Heart right ventricle (tissue), 16 donors: ENCODE measurements around the gene VN1R2. TPM values are rescaled to one million over a fixed set of nuclear protein-coding genes. Genes with fewer than 3 reads are reported as not detected.
"Not testable (repeated sequence)": the region's sequence is repeated elsewhere in the genome, so short reads cannot be mapped to it uniquely, and the experiment has no call there.

Experiments used
- ATAC-seq, 8 donors: fragments of 200-7000 bp; cut with Tn5 transposase; one replicate each; pipeline ENCODE4 v1.9.1; 2020; ENCODE audit warnings: mild to moderate bottlenecking in 8 of 8, moderate library complexity in 8 of 8, moderate number of reproducible peaks in 1 of 8
- DNase-seq, 2 donors: peaks; one replicate each; pipeline ENCODE4 v3.0.0-alpha.2; 2020
- H3K27ac ChIP-seq, 10 donors: fragments of 200-600 bp; sonication (generic) in 2 of 10; one replicate each; pipeline versions ENCODE4 v1.5.0 to v1.8.0; 2020 to 2022; ENCODE audit warnings: mild to moderate bottlenecking in 3 of 10
- H3K27me3 ChIP-seq, 7 donors: fragments of 200-600 bp; one replicate each; pipeline ENCODE4 v1.8.0; 2021 to 2022; ENCODE audit warnings: mild to moderate bottlenecking in 2 of 7
- H3K36me3 ChIP-seq, 9 donors: fragments of 200-600 bp; sonication (generic) in 1 of 9; one replicate each; pipeline versions ENCODE4 v1.5.0 to v1.8.0; 2020 to 2022; ENCODE audit warnings: mild to moderate bottlenecking in 2 of 9
- H3K4me1 ChIP-seq, 9 donors: fragments of 200-600 bp; sonication (generic) in 1 of 9; one replicate each; pipeline versions ENCODE4 v1.5.0 to v1.8.0; 2020 to 2022; ENCODE audit warnings: mild to moderate bottlenecking in 4 of 9
- H3K4me3 ChIP-seq, 10 donors: fragments of 200-600 bp; sonication (generic) in 2 of 10; one replicate each; pipeline versions ENCODE4 v1.5.0 to v1.8.0; 2020 to 2022; ENCODE audit warnings: mild to moderate bottlenecking in 7 of 10, moderate library complexity in 2 of 10
- H3K9me3 ChIP-seq, 11 donors: fragments of 200-600 bp in 10 of 11; sonication (generic) in 2 of 11; one replicate each; pipeline versions ENCODE4 v1.5.0 to v1.8.0; 2013 to 2022; ENCODE audit warnings: mild to moderate bottlenecking in 2 of 11, control low read depth in 1 of 11, moderate library complexity in 1 of 11
- CTCF ChIP-seq, 9 donors: fragments of 200-600 bp; sonication (generic) in 2 of 9; IDR thresholded peaks; one replicate each; pipeline versions ENCODE4 v1.5.0 to v1.8.0; 2021 to 2022; ENCODE audit warnings: antibody characterized with exemption in 9 of 9, mild to moderate bottlenecking in 5 of 9, moderate library complexity in 1 of 9
- WGBS, 2 donors: extraction: QIAGEN DNeasy Blood & Tissue Kit; methylation state at CpG; one replicate each; pipeline ENCODE4 v1.1.7; 2013; ENCODE audit warnings: inconsistent platforms in 1 of 2; 5-methylcytosine and 5-hydroxymethylcytosine counted together
- intact Hi-C, 10 donors: fragments of 100-400 bp; cut with DNase I; formaldehyde crosslinking; loops; one replicate each; pipeline versions ENCODE4 v1.11.1 to v1.14.2; 2022
- polyA plus RNA-seq, 2 donors: library from polyadenylated mRNA; stranded (reverse); fragments of 200-250 nt; gene quantifications; one replicate each; pipeline ENCODE4 v1.2.3, GENCODE V29; 2013
- total RNA-seq, 10 donors: library from RNA; stranded (reverse); fragmentation: NEBNext Ultra II Directional in 3 of 10; extraction: Animal tissue kit (Norgen Biotek cat#: 25700) in 3 of 10; gene quantifications; one replicate each; pipeline versions ENCODE4 v1.2.1 to v1.2.4, GENCODE V29; 2021 to 2023
- donor health status: Arrhythmogenic right ventricular cardiomyopathy.
- donor health status: ischemic (EF 13 %, LVEDD 7.1; RV severe dilation, severe dysfunction).
- donor health status: healthy with polysubstance abuse.
- donor health status: DM: no; HTN: yes; CAD: no.
- donor health status: DM: no; HTN: no; CAD: no.
- donor health status: ischemic (EF 25% LVEDD 6.9; RV normal size, moderate dysfunction).
- donor health status: ischemic (EF 25% LVEDD 5.7; RV mildly dilated, moderate dysfunction).
- donor health status: healthy.
- donor health status: DM: yes; HTN: yes; CAD: no.
- donor health status: Ischemic cardiomyopathy.
- donor health status: ischemic (EF 35%, LVEDD 5.7; RV mildly dilated, moderate dysfunction).
- donor health status: nonischemic (EF 11% LVEDD 7.7; RV severe dilation, severe dysfunction).
- donor health status: DM: yes; HTN: yes; CAD: no.
- donor health status: PGD.
- donor health status: ischemic (EF 29% LVEDD 5.4; RV normal size, mild dysfunction).
- donor health status: nonischemic (EF 23%, LVEDD 6.1; RV moderate dilation, normal function).

VN1R2 gene
- total and polyA plus RNA-seq, 12 donors, result not detected

DNA sequence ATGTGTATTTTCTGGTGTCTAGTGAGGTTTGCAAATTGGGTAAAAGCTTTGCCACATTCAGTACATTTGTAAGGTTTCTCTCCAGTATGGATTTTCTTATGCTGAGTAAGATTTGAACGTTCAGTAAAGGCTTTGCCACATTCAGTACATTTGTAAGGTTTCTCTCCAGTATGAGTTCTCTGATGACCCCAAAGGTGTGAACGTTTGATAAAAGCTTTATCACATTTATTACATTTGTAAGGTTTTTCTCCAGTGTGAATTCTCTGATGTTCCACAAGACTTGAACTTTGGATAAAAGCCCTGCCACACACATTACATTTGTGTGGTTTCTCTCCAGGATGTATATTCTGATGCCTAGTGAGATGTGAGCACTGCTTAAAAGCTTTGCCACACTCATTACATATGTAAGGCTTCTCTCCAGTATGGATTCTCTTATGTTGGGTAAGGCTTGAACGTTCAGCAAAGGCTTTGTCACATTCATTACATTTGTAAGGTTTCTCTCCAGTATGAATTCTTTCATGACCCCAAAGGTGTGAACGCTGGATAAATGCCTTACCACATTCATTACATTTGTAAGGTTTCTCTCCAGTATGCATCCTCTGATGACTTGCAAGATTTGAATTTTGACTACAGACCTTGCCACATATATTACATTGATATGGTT is 20.8 kb upstream of the VN1R2 start:
- intact Hi-C loops, result no loop called here
- Histone ChIP-seq H3K9me3 (peaks cover 6 to 100% (median 98%) of the 10 kb centered on the region in 11 donors), H3K4me3 (no peak overlapping the region), H3K36me3 (peaks cover 5 to 79% (median 57%) of the 10 kb centered on the region in 9 donors), H3K27me3 (no peaks in the 10 kb centered on the region), H3K27ac (no peak overlapping the region), H3K4me1 (no peaks in the 10 kb centered on the region)
- no peak for ATAC-seq
- WGBS, 2 donors, result 96 to 98% methylated on average over 4 of the region's 4 CpGs
- DNase-seq, result no peak
- TF ChIP-seq CTCF (IDR thresholded peaks at IDR 0.05), result no peak

DNA sequence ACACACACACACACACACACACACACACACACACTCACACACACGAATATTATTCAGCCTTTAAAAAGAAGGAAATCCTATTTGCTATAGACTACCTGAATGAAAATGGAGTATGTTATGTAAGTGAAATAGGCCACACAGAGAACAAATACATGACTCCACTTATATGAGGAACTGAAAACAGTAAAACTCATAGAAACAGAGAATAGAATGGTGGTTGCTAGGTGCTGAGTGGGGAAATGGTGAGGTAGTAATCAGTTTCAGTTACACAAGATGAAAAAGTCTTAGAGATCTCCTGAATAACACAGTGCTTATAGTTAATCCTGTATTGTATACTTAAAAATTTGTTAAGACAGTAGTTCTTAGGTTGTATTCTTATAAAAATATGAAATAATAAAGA is 11.6 kb upstream of the VN1R2 start:
- Histone ChIP-seq H3K36me3 (peaks cover 0 to 96% (median 72%) of the 10 kb centered on the region in 9 donors), H3K27ac (no peak overlapping the region), H3K27me3 (no peaks in the 10 kb centered on the region), H3K9me3 (peaks cover 4 to 99% (median 78%) of the 10 kb centered on the region in 11 donors), H3K4me3 (no peak overlapping the region), H3K4me1 (no peaks in the 10 kb centered on the region)
- ATAC-seq, result no peak
- TF ChIP-seq CTCF (IDR thresholded peaks at IDR 0.05), result no peak
- no peak for DNase-seq
- intact Hi-C loops, result no loop called here
- WGBS, 2 donors, result 86 to 95% methylated on average over 1 of the region's 1 CpG

DNA sequence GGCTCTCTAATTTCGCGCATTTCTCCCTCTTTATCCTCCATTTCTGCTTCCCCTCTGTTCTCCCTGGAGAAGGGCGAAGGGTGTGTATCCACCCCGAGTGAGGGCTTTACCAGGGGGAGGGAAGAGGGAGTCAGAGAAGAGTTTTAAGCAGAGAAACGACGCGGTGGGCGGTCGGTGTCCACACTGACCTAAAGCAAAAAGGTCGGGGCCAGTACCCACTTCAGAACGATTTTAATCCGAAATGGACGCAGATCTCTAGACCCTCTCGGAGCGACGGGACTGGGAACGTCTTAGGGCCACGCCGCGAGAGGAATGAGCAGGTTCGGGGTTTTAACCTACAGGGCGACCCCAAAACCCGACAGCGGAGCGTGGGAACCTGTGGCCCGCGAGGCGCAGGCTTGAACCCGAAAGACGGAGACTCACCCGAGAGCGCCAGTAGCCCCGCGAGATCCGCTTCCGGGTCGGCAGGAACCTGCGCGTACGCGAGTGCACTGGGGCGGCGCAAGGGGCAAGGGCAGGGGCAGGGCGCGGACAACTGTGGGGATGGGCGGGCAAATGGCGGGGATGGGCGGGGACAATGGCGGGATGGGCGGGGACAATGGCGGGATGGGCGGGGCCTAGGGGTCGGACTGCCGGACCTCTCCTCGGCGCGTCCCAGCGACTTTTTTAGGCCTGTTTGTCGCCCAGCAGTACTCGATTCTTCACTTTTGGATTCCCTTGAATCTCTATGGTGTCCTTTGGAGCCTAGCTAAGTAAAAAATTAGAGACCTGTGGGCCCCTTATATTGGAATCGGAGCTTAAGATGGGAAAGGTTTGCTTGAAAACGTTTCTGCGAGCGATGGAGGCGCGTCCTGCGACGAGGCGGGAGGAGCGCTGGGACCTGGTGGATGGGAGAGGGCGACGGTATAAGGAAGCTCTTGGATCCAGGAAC is 3.4 kb upstream of the VN1R2 start, which contains the start of gene ZNF677:
Gene ZNF677 (minus strand): TSS at position 463 of the 931 bp plus-strand sequence. CDS start 3,323 bp downstream, outside the sequence.
- intact Hi-C loops, result loop anchor here in 6 of 10 donors (5.0 to 10.0 kb wide), 4 partner anchors 57 to 80 kb away; partner anchors contain the start of genes ZNF845 (in 2 of the 6) and ZNF665 (in 1 of the 6)
- DNase-seq, result peak; percentile 94 to 95
- Histone ChIP-seq H3K4me3 (peak within 1 kb of the TSS; percentile 67 to 95 (median 87)), H3K36me3 (peaks cover 0 to 37% (median 31%) of the 10 kb centered on the region in 9 donors), H3K9me3 (peaks cover 0 to 78% (median 8%) of the 10 kb centered on the region in 11 donors), H3K27me3 (no peaks in the 10 kb centered on the region), H3K27ac (peak within 1 kb of the TSS; percentile 55 to 92 (median 85)), H3K4me1 (peaks cover 0 to 20% (median 14%) of the 10 kb centered on the region in 9 donors)
- TF ChIP-seq CTCF (IDR thresholded peaks at IDR 0.05), result no peak
- peak; percentile 100 for ATAC-seq
- WGBS, 2 donors, result 1% methylated on average over 67 to 72 of the region's 72 CpGs

GRCh38 chr19:53267623-53268022 is 9.5 kb downstream of the VN1R2 start, which contains the start of gene VN1R4:
TSS of gene VN1R4 (minus strand) at chr19:53267723. CDS start at chr19:53267665, 58 bp downstream.
- H3K4me3 ChIP-seq, H3K27ac ChIP-seq, ATAC-seq, DNase-seq, intact Hi-C loops, H3K4me1 ChIP-seq, H3K36me3 ChIP-seq: not testable (repeated sequence)
- 80% methylated on average over 4 of the region's 5 CpGs for WGBS, 2 donors
- Histone ChIP-seq H3K9me3 (peaks cover 0 to 20% (median 0%) of the 10 kb centered on the region in 11 donors), H3K27me3 (peaks cover 0 to 27% (median 10%) of the 10 kb centered on the region in 7 donors)

GRCh38 chr19:53269861-53270260 is 11.8 kb downstream of the VN1R2 start:
- ATAC-seq, DNase-seq, H3K4me1 ChIP-seq, H3K36me3 ChIP-seq, H3K27ac ChIP-seq, intact Hi-C loops, H3K4me3 ChIP-seq: not testable (repeated sequence)
- peaks cover 0 to 14% (median 8%) of the 10 kb centered on the region in 7 donors for H3K27me3 ChIP-seq
- WGBS, 2 donors, result 92 to 93% methylated on average over 12 to 27 of the region's 27 CpGs
- peaks cover 0 to 37% (median 0%) of the 10 kb centered on the region in 11 donors for H3K9me3 ChIP-seq
